Muscle layer of colon (tissue), 2 donors: ENCODE measurements around the gene APBB2.
A peak's percentile ranks its signal among the peaks of the same experiment; 100 is the strongest.

ENCODE experiments used
- H3K27ac ChIP-seq: one replicate; pipeline ENCODE4 v1.7.0; 2013; ENCODE audit warnings: low read depth, mild to moderate bottlenecking, low read length, moderate library complexity
- H3K27me3 ChIP-seq, 2 donors: one replicate each; pipeline ENCODE4 v1.7.0; 2013; ENCODE audit warnings: low read length in 2 of 2, mild to moderate bottlenecking in 2 of 2; ENCODE audit not compliant: insufficient read depth in 2 of 2, control insufficient read depth in 1 of 2
- H3K36me3 ChIP-seq: one replicate; pipeline ENCODE4 v1.7.0; 2013; ENCODE audit warnings: mild to moderate bottlenecking, low read length; ENCODE audit not compliant: insufficient read depth
- H3K4me1 ChIP-seq: one replicate; pipeline ENCODE4 v1.7.0; 2013; ENCODE audit warnings: mild to moderate bottlenecking, low read length; ENCODE audit not compliant: insufficient read depth
- H3K4me3 ChIP-seq, 2 donors: one replicate each; pipeline ENCODE4 v1.7.0; 2013; ENCODE audit warnings: low read length in 2 of 2, low read depth in 1 of 2, mild to moderate bottlenecking in 1 of 2, moderate library complexity in 1 of 2
- H3K9ac ChIP-seq: one replicate; pipeline ENCODE4 v1.7.0; 2013; ENCODE audit warnings: low read length
- H3K9me3 ChIP-seq: one replicate; pipeline ENCODE4 v1.7.0; 2013; ENCODE audit warnings: mild to moderate bottlenecking, low read length
- donor health status: abdominal sarcoma.
- donor health status: Adenocarcinoma of cecum.

The APBB2 gene

GRCh38 chr4:41044165-41044564 lies 170.2 kb downstream of the APBB2 start:
- H3K27ac ChIP-seq: no peak overlapping the region
- no peak overlapping the region for H3K4me3 ChIP-seq
- no peaks in the 10 kb centered on the region for H3K4me1 ChIP-seq
- no peak overlapping the region for H3K9ac ChIP-seq
- H3K27me3 ChIP-seq: no peaks in the 10 kb centered on the region
- H3K9me3 ChIP-seq: no peaks in the 10 kb centered on the region
- H3K36me3 ChIP-seq: no peaks in the 10 kb centered on the region

DNA sequence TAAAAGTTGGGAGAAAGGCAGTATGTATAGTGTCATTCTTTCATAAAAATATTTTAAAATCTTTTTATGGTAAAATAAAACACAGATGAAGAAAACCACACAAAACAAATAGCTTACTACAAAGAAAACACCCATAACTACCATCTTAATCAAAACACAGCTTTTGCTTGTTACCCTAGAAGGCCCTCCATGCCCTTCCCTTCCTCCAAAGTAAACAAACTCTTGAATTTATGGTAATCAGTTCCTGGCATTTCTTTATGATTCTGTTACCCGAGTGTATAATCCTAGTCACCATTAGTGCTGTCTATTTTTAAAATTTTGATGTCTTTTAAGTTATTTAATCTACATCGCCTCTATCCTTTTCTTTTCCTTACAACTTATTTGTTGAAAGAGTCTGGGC lies 170.9 kb downstream of the APBB2 start:
- Histone ChIP-seq H3K27me3 (no peaks in the 10 kb centered on the region), H3K4me1 (no peaks in the 10 kb centered on the region), H3K4me3 (no peak overlapping the region), H3K9ac (no peak overlapping the region), H3K9me3 (no peaks in the 10 kb centered on the region), H3K36me3 (no peaks in the 10 kb centered on the region), H3K27ac (no peak overlapping the region)

- Histone ChIP-seq H3K36me3 (no peaks in the 10 kb centered on the region), H3K4me3 (no peak overlapping the region), H3K27me3 (no peaks in the 10 kb centered on the region), H3K27ac (no peak overlapping the region), H3K9ac (no peak overlapping the region), H3K9me3 (no peaks in the 10 kb centered on the region), H3K4me1 (no peaks in the 10 kb centered on the region)
These were observed 172.8 kb downstream of the APBB2 start for GRCh38 chr4:41041551-41041950.

DNA sequence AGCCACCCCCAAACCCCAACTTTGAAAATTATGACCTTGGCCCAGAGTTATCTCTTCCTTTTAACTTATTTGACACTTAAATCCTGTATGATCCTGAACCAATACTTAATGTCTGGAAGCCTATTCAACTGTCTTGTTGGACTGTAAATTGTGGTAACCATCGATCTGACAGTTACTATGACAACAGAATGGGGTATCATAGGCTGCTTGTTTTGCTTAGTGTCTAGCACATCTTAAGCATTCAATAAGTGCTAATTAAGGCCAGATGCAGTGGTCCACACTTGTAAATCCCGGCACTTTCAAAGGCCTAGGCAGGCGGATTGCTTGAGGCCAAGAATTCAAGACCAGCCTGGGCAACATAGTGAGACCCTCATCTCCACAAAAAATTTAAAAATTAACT lies 175.0 kb downstream of the APBB2 start:
- no peaks in the 10 kb centered on the region for H3K36me3 ChIP-seq
- H3K9me3 ChIP-seq: no peaks in the 10 kb centered on the region
- H3K4me3 ChIP-seq: no peak overlapping the region
- H3K27me3 ChIP-seq: no peaks in the 10 kb centered on the region
- H3K9ac ChIP-seq: no peak overlapping the region
- H3K4me1 ChIP-seq: no peaks in the 10 kb centered on the region
- no peak overlapping the region for H3K27ac ChIP-seq

- Histone ChIP-seq H3K36me3 (no peaks in the 10 kb centered on the region), H3K27ac (no peak overlapping the region), H3K9ac (no peak overlapping the region), H3K4me3 (no peak overlapping the region), H3K27me3 (no peaks in the 10 kb centered on the region), H3K9me3 (no peaks in the 10 kb centered on the region), H3K4me1 (no peaks in the 10 kb centered on the region)
These were observed 176.0 kb downstream of the APBB2 start for GRCh38 chr4:41038304-41038703.

DNA sequence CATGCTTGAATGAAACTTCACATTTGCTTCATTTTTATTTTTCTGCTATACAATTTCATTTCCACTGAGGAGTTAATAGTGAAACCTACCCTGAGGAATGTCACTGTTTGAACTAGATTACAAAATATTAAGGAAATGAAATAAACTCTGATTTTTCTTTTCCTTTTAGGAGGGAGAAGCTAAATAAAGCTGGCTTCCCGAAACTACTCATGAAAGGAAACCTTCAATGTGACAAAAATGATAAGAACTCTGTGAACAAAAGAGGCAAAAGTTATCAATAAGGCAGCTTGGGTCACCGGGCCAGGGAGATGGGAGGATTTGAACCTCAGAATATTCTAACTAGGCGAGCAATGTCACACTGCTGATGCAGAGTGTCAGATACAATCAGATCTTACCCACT lies 185.2 kb downstream of the APBB2 start:
- H3K27me3 ChIP-seq: no peaks in the 10 kb centered on the region
- H3K9ac ChIP-seq: no peak overlapping the region
- no peaks in the 10 kb centered on the region for H3K9me3 ChIP-seq
- no peak overlapping the region for H3K4me3 ChIP-seq
- no peaks in the 10 kb centered on the region for H3K36me3 ChIP-seq
- H3K4me1 ChIP-seq: peaks cover 14% of the 10 kb centered on the region
- H3K27ac ChIP-seq: peak overlapping the region; percentile 28

- Histone ChIP-seq H3K27me3 (no peaks in the 10 kb centered on the region), H3K9ac (no peak overlapping the region), H3K27ac (peak overlapping the region; percentile 28), H3K36me3 (no peaks in the 10 kb centered on the region), H3K9me3 (no peaks in the 10 kb centered on the region), H3K4me3 (no peak overlapping the region), H3K4me1 (peaks cover 14% of the 10 kb centered on the region)
These were observed 185.8 kb downstream of the APBB2 start for GRCh38 chr4:41028392-41029076.

DNA sequence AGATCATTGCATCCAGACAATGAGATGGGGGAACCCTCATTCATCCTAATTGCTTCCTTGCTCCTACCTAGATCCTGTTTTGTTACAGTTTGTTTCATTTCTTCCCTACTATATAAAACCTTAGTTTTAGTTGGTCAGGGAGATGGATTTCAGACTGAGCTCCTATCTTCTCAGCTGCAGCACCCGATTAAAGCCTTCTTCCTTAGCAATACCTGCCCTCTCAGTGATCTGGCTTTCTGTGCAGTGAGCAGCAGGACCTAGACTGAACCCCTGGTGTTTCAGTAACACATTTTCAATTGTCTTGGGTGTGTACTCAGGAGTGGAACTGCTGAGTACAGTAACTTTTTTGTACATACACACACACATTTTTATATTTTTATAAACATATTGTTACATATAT lies 187.4 kb downstream of the APBB2 start:
- Histone ChIP-seq H3K27me3 (no peaks in the 10 kb centered on the region), H3K4me1 (peaks cover 14% of the 10 kb centered on the region), H3K36me3 (no peaks in the 10 kb centered on the region), H3K4me3 (no peak overlapping the region), H3K9ac (no peak overlapping the region), H3K27ac (no peak overlapping the region), H3K9me3 (no peaks in the 10 kb centered on the region)

DNA sequence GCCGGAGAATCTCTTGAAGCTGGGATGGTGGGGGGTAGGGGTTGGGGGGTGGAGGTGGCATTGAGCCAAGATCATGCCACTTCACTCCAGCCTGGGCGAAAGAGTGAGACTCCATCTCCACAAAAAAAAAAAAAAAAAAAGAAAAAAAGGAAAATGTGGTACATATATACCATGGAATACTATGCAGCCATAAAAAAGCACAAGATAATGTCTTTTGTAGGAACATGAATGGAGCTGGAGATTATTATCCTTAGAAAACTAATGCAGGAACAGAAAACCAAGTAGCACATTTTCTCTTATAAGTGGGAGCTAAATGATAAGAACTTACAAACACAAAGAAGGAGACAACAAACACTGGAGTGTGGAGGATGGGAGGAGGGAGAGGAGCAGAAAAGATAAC lies 188.5 kb downstream of the APBB2 start:
- Histone ChIP-seq H3K36me3 (no peaks in the 10 kb centered on the region), H3K4me1 (peaks cover 14% of the 10 kb centered on the region), H3K27me3 (no peaks in the 10 kb centered on the region), H3K9ac (no peak overlapping the region), H3K9me3 (no peaks in the 10 kb centered on the region), H3K27ac (no peak overlapping the region), H3K4me3 (no peak overlapping the region)

- no peak overlapping the region for H3K9ac ChIP-seq
- no peaks in the 10 kb centered on the region for H3K36me3 ChIP-seq
- H3K9me3 ChIP-seq: no peaks in the 10 kb centered on the region
- H3K27ac ChIP-seq: no peak overlapping the region
- no peaks in the 10 kb centered on the region for H3K27me3 ChIP-seq
- H3K4me1 ChIP-seq: peaks cover 14% of the 10 kb centered on the region
- no peak overlapping the region for H3K4me3 ChIP-seq
These were observed 189.5 kb downstream of the APBB2 start for GRCh38 chr4:41024556-41025491.

DNA sequence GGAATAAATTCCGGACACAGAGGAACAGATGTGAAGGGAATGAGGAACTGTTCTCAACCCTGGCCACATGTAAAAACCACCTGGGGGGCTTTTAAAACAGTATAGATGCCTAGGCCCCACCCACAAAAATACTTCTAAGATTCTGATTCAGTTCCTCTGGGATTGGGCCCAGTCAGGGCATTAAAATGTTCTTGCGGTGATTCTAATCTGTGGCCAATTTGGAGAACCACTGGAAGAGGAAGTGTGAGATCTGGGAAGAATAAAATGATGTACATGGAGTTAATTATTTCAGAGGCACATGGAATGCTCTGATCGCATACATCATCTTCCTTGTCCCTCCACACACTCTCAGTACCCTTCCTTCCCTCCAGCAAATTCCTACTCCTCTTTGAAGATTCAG lies 192.2 kb downstream of the APBB2 start:
- Histone ChIP-seq H3K27ac (no peak overlapping the region), H3K9me3 (no peaks in the 10 kb centered on the region), H3K9ac (no peak overlapping the region), H3K27me3 (no peaks in the 10 kb centered on the region), H3K4me3 (no peak overlapping the region), H3K36me3 (no peaks in the 10 kb centered on the region), H3K4me1 (no peaks in the 10 kb centered on the region)
